H9 (cell line): ENCODE data around the gene CYP19A1. TPM values are rescaled to one million over a fixed set of nuclear protein-coding genes. Genes with fewer than 3 reads are reported as not detected.

Experiments
- DNase-seq: peaks from one replicate; pipeline ENCODE4 v3.0.0-alpha.2; 2017
- H2AFZ ChIP-seq: one replicate; pipeline ENCODE4 v1.6.1; 2013; ENCODE audit warnings: mild to moderate bottlenecking, low read length, control low read depth, moderate library complexity
- H2AK5ac ChIP-seq: 2 replicates; pipeline ENCODE4 v1.6.1; 2013; ENCODE audit warnings: low read length, control low read depth, mixed read lengths; ENCODE audit not compliant: insufficient read length
- H2BK120ac ChIP-seq: one replicate; pipeline ENCODE4 v1.6.1; 2013; ENCODE audit warnings: low read depth, mild to moderate bottlenecking, low read length, control low read depth, inconsistent platforms; ENCODE audit not compliant: poor library complexity, severe bottlenecking
- H2BK12ac ChIP-seq: 2 replicates; pipeline ENCODE4 v1.6.1; 2013; ENCODE audit warnings: low read length, control low read depth, mixed read lengths, low read depth; ENCODE audit not compliant: insufficient read length
- H2BK15ac ChIP-seq: 2 replicates; pipeline ENCODE4 v1.6.1; 2013; ENCODE audit warnings: low read depth, low read length, control low read depth
- H2BK20ac ChIP-seq: one replicate; pipeline ENCODE4 v1.6.1; 2013; ENCODE audit warnings: low read depth, mild to moderate bottlenecking, low read length, control low read depth, inconsistent platforms; ENCODE audit not compliant: poor library complexity, severe bottlenecking
- H2BK5ac ChIP-seq: 2 replicates; pipeline ENCODE4 v1.6.1; 2013; ENCODE audit warnings: low read length, control low read depth, mixed read lengths; ENCODE audit not compliant: insufficient read length
- H3K14ac ChIP-seq: 2 replicates; pipeline ENCODE4 v1.6.1; 2013; ENCODE audit warnings: low read length, control low read depth; ENCODE audit not compliant: insufficient read depth
- H3K18ac ChIP-seq: 2 replicates; pipeline ENCODE4 v1.6.1; 2013; ENCODE audit warnings: low read depth, mild to moderate bottlenecking, mixed read lengths, low read length, control low read depth; ENCODE audit not compliant: insufficient read length
- H3K23ac ChIP-seq: 2 replicates; pipeline ENCODE4 v1.6.1; 2013; ENCODE audit warnings: low read length, control low read depth, mixed read lengths, low read depth; ENCODE audit not compliant: insufficient read length
- H3K23me2 ChIP-seq: 2 replicates; pipeline ENCODE4 v1.6.1; 2013; ENCODE audit warnings: low read depth, mild to moderate bottlenecking, mixed read lengths, low read length, control low read depth; ENCODE audit not compliant: insufficient read length, poor library complexity, severe bottlenecking
- H3K27ac ChIP-seq: 2 replicates; pipeline ENCODE4 v1.5.1; 2013; ENCODE audit warnings: low read length, control low read depth, mixed read lengths, low read depth; ENCODE audit not compliant: insufficient read length
- H3K27me3 ChIP-seq: 2 replicates; pipeline ENCODE4 v1.6.1; 2013; ENCODE audit warnings: low read length, control low read depth, inconsistent platforms; ENCODE audit not compliant: insufficient read depth
- H3K4ac ChIP-seq: 2 replicates; pipeline ENCODE4 v1.6.1; 2013; ENCODE audit warnings: low read depth, mild to moderate bottlenecking, control low read depth, inconsistent platforms, low read length, moderate library complexity
- H3K4me1 ChIP-seq: 2 replicates; pipeline ENCODE4 v1.6.1; 2013; ENCODE audit warnings: low read length, control low read depth, inconsistent platforms; ENCODE audit not compliant: insufficient read depth
- H3K4me2 ChIP-seq: 2 replicates; pipeline ENCODE4 v1.6.1; 2013; ENCODE audit warnings: low read length, control low read depth, mixed read lengths; ENCODE audit not compliant: insufficient read length, insufficient read depth
- H3K56ac ChIP-seq: 2 replicates; pipeline ENCODE4 v1.6.1; 2013; ENCODE audit warnings: low read depth, mild to moderate bottlenecking, mixed read lengths, low read length, control low read depth; ENCODE audit not compliant: insufficient read length
- H3K79me1 ChIP-seq: 2 replicates; pipeline ENCODE4 v1.6.1; 2013; ENCODE audit warnings: low read depth, mild to moderate bottlenecking, moderate library complexity, low read length, control low read depth, inconsistent platforms; ENCODE audit not compliant: insufficient read depth, poor library complexity, severe bottlenecking
- H3K79me2 ChIP-seq: 2 replicates; pipeline ENCODE4 v1.6.1; 2013; ENCODE audit warnings: low read length, control low read depth, inconsistent platforms; ENCODE audit not compliant: insufficient read depth
- H3K9ac ChIP-seq: 2 replicates; pipeline ENCODE4 v1.6.1; 2013; ENCODE audit warnings: low read length, control low read depth, mixed read lengths; ENCODE audit not compliant: insufficient read length; ENCODE audit errors: extremely low read depth
- H3K9me3 ChIP-seq: one replicate; pipeline ENCODE4 v1.6.1; 2013; ENCODE audit warnings: low read depth, low read length, inconsistent platforms; ENCODE audit not compliant: control insufficient read depth
- H3T11ph ChIP-seq: one replicate; pipeline ENCODE4 v1.6.1; 2013; ENCODE audit warnings: mild to moderate bottlenecking, low read length, control low read depth, inconsistent platforms
- H4K20me1 ChIP-seq: one replicate; pipeline ENCODE4 v1.6.1; 2013; ENCODE audit not compliant: control insufficient read depth, insufficient read length, insufficient read depth
- H4K5ac ChIP-seq: 2 replicates; pipeline ENCODE4 v1.6.1; 2013; ENCODE audit warnings: low read depth, mild to moderate bottlenecking, mixed read lengths, low read length, control low read depth; ENCODE audit not compliant: insufficient read length
- H4K8ac ChIP-seq: replicated peaks from 2 replicates; pipeline ENCODE4 v1.6.1; 2013; ENCODE audit warnings: low read length, control low read depth, mixed read lengths, low read depth; ENCODE audit not compliant: insufficient read length
- H4K91ac ChIP-seq: 2 replicates; pipeline ENCODE4 v1.6.1; 2013; ENCODE audit warnings: low read depth, mild to moderate bottlenecking, moderate library complexity, mixed read lengths, low read length, control low read depth; ENCODE audit not compliant: insufficient read length
- H3K27ac Mint-ChIP-seq, 3 experiments: 2 replicates in 2 of 3; 3 replicates in 1 of 3; pipeline ENCODE4 v1.8.0; 2020 to 2021; ENCODE audit warnings: mixed read lengths in 3 of 3, mild to moderate bottlenecking in 1 of 3, moderate library complexity in 1 of 3
- H3K27me3 Mint-ChIP-seq: 2 replicates; pipeline ENCODE4 v1.8.0; 2021; ENCODE audit warnings: low read depth, mild to moderate bottlenecking, moderate library complexity, mixed read lengths
- H3K36me3 Mint-ChIP-seq, 3 experiments: 2 replicates in 2 of 3; 3 replicates in 1 of 3; pipeline ENCODE4 v1.8.0; 2020 to 2021; ENCODE audit warnings: low read depth in 3 of 3, mixed read lengths in 3 of 3; ENCODE audit not compliant: insufficient read depth in 1 of 3
- H3K4me1 Mint-ChIP-seq, 2 experiments: 2 replicates each; pipeline ENCODE4 v1.8.0; 2020; ENCODE audit warnings: mixed read lengths in 2 of 2
- H3K4me3 Mint-ChIP-seq, 2 experiments: 2 replicates in 1 of 2; 3 replicates in 1 of 2; pipeline ENCODE4 v1.8.0; 2020 to 2021; ENCODE audit warnings: mild to moderate bottlenecking in 2 of 2, mixed read lengths in 2 of 2, moderate library complexity in 1 of 2
- H3K9me3 Mint-ChIP-seq, 2 experiments: 2 replicates in 1 of 2; 3 replicates in 1 of 2; pipeline ENCODE4 v1.8.0; 2020; ENCODE audit warnings: mild to moderate bottlenecking in 2 of 2, mixed read lengths in 2 of 2, moderate library complexity in 1 of 2
- CTCF ChIP-seq: fragments of 200-600 bp; sonication (generic); conservative IDR thresholded peaks from 3 replicates; pipeline ENCODE4 v1.8.0; 2021; ENCODE audit warnings: antibody characterized with exemption, mild to moderate bottlenecking
- WGBS: extraction: QIAGEN DNeasy Blood & Tissue Kit; methylation state at CpG from one replicate; pipeline ENCODE4 v1.1.7; 2013; ENCODE audit warnings: missing lambda C conversion rate, low lambda C conversion rate, mixed read lengths; ENCODE audit not compliant: insufficient read length; ENCODE audit errors: extremely low coverage; 5-methylcytosine and 5-hydroxymethylcytosine counted together
- total RNA-seq: library from RNA; stranded (reverse); gene quantifications from 2 replicates; pipeline ENCODE4 v1.2.1, GENCODE V29; 2021

The CYP19A1 gene
- total RNA-seq, 1 experiment from 2014 or later, result not detected

- Histone ChIP-seq H4K91ac (no peak overlapping the region), H2BK20ac (no peak overlapping the region), H3K79me2 (no peaks in the 10 kb centered on the region), H2BK12ac (no peak overlapping the region), H2AK5ac (no peak overlapping the region), H3K18ac (no peak overlapping the region), H3K27ac (no peak overlapping the region), H3K27me3 (no peaks in the 10 kb centered on the region), H3K9ac (no peak overlapping the region), H3K4me2 (no peak overlapping the region), H3K9me3 (no peaks in the 10 kb centered on the region), H3K23ac (no peak overlapping the region), H2AFZ (no peak overlapping the region), H4K8ac (no peak overlapping the region), H4K20me1 (no peaks in the 10 kb centered on the region), H4K5ac (no peak overlapping the region), H3K56ac (no peak overlapping the region), H3K14ac (no peak overlapping the region), H2BK5ac (no peak overlapping the region), H3K79me1 (no peaks in the 10 kb centered on the region), H2BK15ac (no peak overlapping the region), H3T11ph (no peak overlapping the region), H3K4ac (no peak overlapping the region), H3K4me1 (no peaks in the 10 kb centered on the region), H2BK120ac (no peak overlapping the region), H3K23me2 (no peaks in the 10 kb centered on the region)
- no peaks in the 10 kb centered on the region for H3K4me1 Mint-ChIP-seq
- H3K9me3 Mint-ChIP-seq, result no peaks in the 10 kb centered on the region; a peak in 1 of 5 replicates
- no peak for TF ChIP-seq CTCF
- WGBS, result no CpG with 5 or more reads among the region's 4 CpGs
- no peak for DNase-seq
- no peaks in the 10 kb centered on the region for H3K36me3 Mint-ChIP-seq
- peaks cover 6% of the 10 kb centered on the region for H3K27me3 Mint-ChIP-seq
- H3K27ac Mint-ChIP-seq, result no peak overlapping the region
- H3K4me3 Mint-ChIP-seq, result no peak overlapping the region
Measured at GRCh38 chr15:51321316-51321715, 17.1 kb downstream of the CYP19A1 start.
